Effector memory CD8-positive, alpha-beta T cell (primary cell): ENCODE results near the gene UBE3D.
"Not testable (repeated sequence)": the region's sequence is repeated elsewhere in the genome, so short reads cannot be mapped to it uniquely, and the experiment has no call there.

ENCODE experiments used
- ATAC-seq: fragments of 150-1000 bp; cut with Tn5 transposase; replicated peaks from 2 replicates; pipeline ENCODE4 v1.10.0; 2021; ENCODE audit warnings: mild to moderate bottlenecking, moderate library complexity
- DNase-seq, 3 experiments: peaks; one replicate each; pipeline ENCODE4 v3.0.0; 2021
- H3K27ac Mint-ChIP-seq, 2 donors: one replicate each; pipeline ENCODE4 v1.8.0; 2022; ENCODE audit warnings: mild to moderate bottlenecking in 2 of 2, mixed read lengths in 2 of 2, moderate library complexity in 2 of 2
- H3K27me3 Mint-ChIP-seq, 2 donors: one replicate each; pipeline ENCODE4 v1.8.0; 2022; ENCODE audit warnings: mixed read lengths in 2 of 2
- H3K36me3 Mint-ChIP-seq: one replicate; pipeline ENCODE4 v1.8.0; 2022; ENCODE audit warnings: mild to moderate bottlenecking, moderate library complexity, mixed read lengths; ENCODE audit not compliant: insufficient read depth
- H3K4me1 Mint-ChIP-seq, 2 donors: one replicate each; pipeline ENCODE4 v1.8.0; 2022; ENCODE audit warnings: low read depth in 2 of 2, mixed read lengths in 2 of 2
- H3K4me3 Mint-ChIP-seq, 2 donors: one replicate each; pipeline ENCODE4 v1.8.0; 2022; ENCODE audit warnings: mild to moderate bottlenecking in 2 of 2, mixed read lengths in 2 of 2, moderate library complexity in 2 of 2
- H3K9me3 Mint-ChIP-seq, 2 donors: one replicate each; pipeline ENCODE4 v1.8.0; 2022; ENCODE audit warnings: mixed read lengths in 2 of 2

UBE3D gene

DNA sequence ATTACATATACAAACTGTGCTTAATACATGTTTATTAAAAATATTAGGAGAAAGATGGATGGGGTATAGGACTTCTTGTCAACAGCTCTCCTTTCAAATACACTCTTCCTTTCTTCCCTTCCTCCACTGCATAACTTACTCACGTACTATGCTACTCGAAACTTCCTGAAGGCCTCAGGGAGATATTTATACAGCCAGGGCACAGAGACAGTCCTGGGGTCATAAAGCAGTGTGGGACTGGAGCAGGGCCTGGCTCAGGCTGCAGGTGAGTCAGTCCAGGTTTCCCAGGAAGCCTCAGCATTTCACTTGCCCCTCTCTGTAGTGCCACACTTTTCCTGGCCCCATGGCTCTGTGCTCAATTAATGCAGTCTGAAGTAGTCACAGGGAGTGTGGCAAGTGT is 157.0 kb downstream of the UBE3D start:
- no peak for ATAC-seq
- no peak overlapping the region for H3K4me3 Mint-ChIP-seq
- H3K27me3 Mint-ChIP-seq: no peaks in the 10 kb centered on the region
- H3K9me3 Mint-ChIP-seq: no peaks in the 10 kb centered on the region
- no peaks in the 10 kb centered on the region for H3K4me1 Mint-ChIP-seq
- no peak for DNase-seq
- no peaks in the 10 kb centered on the region for H3K36me3 Mint-ChIP-seq
- no peak overlapping the region for H3K27ac Mint-ChIP-seq

DNA sequence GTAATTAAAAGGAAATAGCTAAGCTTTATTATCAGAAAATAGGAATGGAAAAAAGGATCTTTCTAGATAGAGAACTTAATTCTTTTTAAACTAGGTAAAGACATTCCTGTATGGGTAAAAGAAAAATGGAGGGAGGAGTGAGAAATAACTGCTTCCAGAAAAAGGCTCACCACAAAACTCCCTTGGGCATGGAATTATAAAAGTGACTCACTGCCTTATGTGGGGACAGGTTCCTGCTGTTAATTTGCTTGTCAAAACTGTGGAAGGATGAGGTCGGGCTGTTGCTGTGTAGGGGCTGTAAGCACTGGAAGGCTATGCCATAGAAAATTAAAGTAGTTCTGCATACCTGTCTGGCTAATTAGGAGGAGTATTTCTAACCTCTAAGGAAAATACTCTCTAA is 158.7 kb downstream of the UBE3D start:
- no peak for ATAC-seq
- no peaks in the 10 kb centered on the region for H3K36me3 Mint-ChIP-seq
- H3K27me3 Mint-ChIP-seq: no peaks in the 10 kb centered on the region
- no peaks in the 10 kb centered on the region for H3K9me3 Mint-ChIP-seq
- H3K4me1 Mint-ChIP-seq: no peaks in the 10 kb centered on the region
- no peak overlapping the region for H3K4me3 Mint-ChIP-seq
- DNase-seq: no peak
- H3K27ac Mint-ChIP-seq: no peak overlapping the region

GRCh38 chr6:82906489-82906888 is 159.2 kb downstream of the UBE3D start:
- no peak overlapping the region for H3K4me3 Mint-ChIP-seq
- H3K27ac Mint-ChIP-seq: no peak overlapping the region
- no peaks in the 10 kb centered on the region for H3K36me3 Mint-ChIP-seq

DNA sequence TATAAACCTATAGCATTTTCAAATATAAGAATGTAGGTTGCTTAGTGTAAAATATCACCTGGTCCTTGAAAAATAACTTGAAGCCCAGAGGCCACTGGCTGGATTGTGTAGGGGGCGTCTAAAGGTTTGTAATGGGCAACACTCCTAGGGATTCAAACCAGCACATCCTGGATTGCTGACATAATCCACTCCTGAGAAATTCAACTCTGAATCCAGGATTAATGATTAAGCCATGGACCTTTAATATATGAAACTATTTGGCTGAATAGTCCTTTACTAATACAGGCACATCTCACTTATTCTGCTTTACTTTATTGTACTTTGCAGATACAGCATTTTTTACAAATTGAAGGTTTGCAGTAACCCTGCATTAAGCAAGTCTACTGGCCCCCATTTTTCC is 160.8 kb downstream of the UBE3D start:
- no peaks in the 10 kb centered on the region for H3K4me1 Mint-ChIP-seq
- no peak overlapping the region for H3K27ac Mint-ChIP-seq
- no peak overlapping the region for H3K4me3 Mint-ChIP-seq
- no peaks in the 10 kb centered on the region for H3K9me3 Mint-ChIP-seq
- ATAC-seq (no peak), DNase-seq (no peak)
- H3K27me3 Mint-ChIP-seq: no peaks in the 10 kb centered on the region
- H3K36me3 Mint-ChIP-seq: no peaks in the 10 kb centered on the region

More at GRCh38 chr6:82906489-82906888, 159.2 kb downstream of the UBE3D start:
- ATAC-seq: no peak
- no peaks in the 10 kb centered on the region for H3K9me3 Mint-ChIP-seq
- no peaks in the 10 kb centered on the region for H3K4me1 Mint-ChIP-seq
- no peaks in the 10 kb centered on the region for H3K27me3 Mint-ChIP-seq
- DNase-seq: no peak

DNA sequence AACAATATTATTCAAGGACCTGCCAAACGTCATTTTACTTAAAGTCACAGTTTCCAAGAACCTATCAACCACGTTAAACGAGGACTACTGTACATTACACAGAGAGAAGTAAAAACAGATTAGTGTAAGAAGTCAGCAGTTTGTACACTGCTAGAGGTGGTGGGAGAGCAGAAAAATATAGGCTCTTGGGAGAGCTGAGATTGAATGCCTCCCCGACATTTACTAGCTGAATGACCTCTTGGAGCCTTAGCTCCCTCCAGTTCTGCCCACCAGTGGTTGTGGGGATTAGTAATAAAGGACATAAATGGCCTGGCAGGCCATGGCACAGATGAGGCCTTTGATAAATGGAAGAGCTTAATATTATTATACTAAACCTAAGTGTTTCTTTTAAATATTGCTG is 161.4 kb downstream of the UBE3D start:
- ATAC-seq (no peak), DNase-seq (no peak)
- Mint-ChIP-seq H3K4me3 (no peak overlapping the region), H3K4me1 (no peaks in the 10 kb centered on the region), H3K36me3 (no peaks in the 10 kb centered on the region), H3K9me3 (no peaks in the 10 kb centered on the region), H3K27ac (no peak overlapping the region), H3K27me3 (no peaks in the 10 kb centered on the region)

GRCh38 chr6:82902290-82902689 is 163.4 kb downstream of the UBE3D start:
- Mint-ChIP-seq H3K9me3 (peaks cover 0 to 2% of the 10 kb centered on the region in 2 donors), H3K4me3 (no peak overlapping the region), H3K4me1 (no peaks in the 10 kb centered on the region), H3K27ac (no peak overlapping the region), H3K36me3 (no peaks in the 10 kb centered on the region), H3K27me3 (no peaks in the 10 kb centered on the region)
- no peak for ATAC-seq
- DNase-seq: no peak

GRCh38 chr6:82894653-82895259 is 170.9 kb downstream of the UBE3D start:
- DNase-seq: no peak
- no peaks in the 10 kb centered on the region for H3K27me3 Mint-ChIP-seq
- H3K4me1 Mint-ChIP-seq: no peaks in the 10 kb centered on the region
- H3K36me3 Mint-ChIP-seq: no peaks in the 10 kb centered on the region
- no peak for ATAC-seq
- H3K4me3 Mint-ChIP-seq: no peak overlapping the region
- H3K9me3 Mint-ChIP-seq: peaks cover 0 to 2% of the 10 kb centered on the region in 2 donors
- H3K27ac Mint-ChIP-seq: no peak overlapping the region

GRCh38 chr6:82893889-82894652 is 171.6 kb downstream of the UBE3D start:
- DNase-seq: no peak
- Mint-ChIP-seq H3K27me3 (no peaks in the 10 kb centered on the region), H3K27ac (no peak overlapping the region), H3K4me3 (no peak overlapping the region), H3K9me3 (peaks cover 0 to 2% of the 10 kb centered on the region in 2 donors), H3K4me1 (no peaks in the 10 kb centered on the region), H3K36me3 (no peaks in the 10 kb centered on the region)
- ATAC-seq: no peak

GRCh38 chr6:82891503-82891902 is 174.1 kb downstream of the UBE3D start:
- not testable (repeated sequence) for H3K36me3 Mint-ChIP-seq

GRCh38 chr6:82891076-82891475 is 174.6 kb downstream of the UBE3D start:
- ATAC-seq (no peak), DNase-seq (no peak)
- Mint-ChIP-seq H3K4me1 (no peaks in the 10 kb centered on the region), H3K9me3 (no peaks in the 10 kb centered on the region), H3K27me3 (no peaks in the 10 kb centered on the region), H3K4me3 (no peak overlapping the region), H3K36me3 (no peaks in the 10 kb centered on the region), H3K27ac (no peak overlapping the region)

More at GRCh38 chr6:82891503-82891902, 174.1 kb downstream of the UBE3D start:
- ATAC-seq, H3K4me3 Mint-ChIP-seq, H3K4me1 Mint-ChIP-seq, DNase-seq, H3K9me3 Mint-ChIP-seq, H3K27ac Mint-ChIP-seq, H3K27me3 Mint-ChIP-seq: not testable (repeated sequence)

- Mint-ChIP-seq H3K4me1 (no peaks in the 10 kb centered on the region), H3K36me3 (no peaks in the 10 kb centered on the region), H3K9me3 (no peaks in the 10 kb centered on the region), H3K27me3 (no peaks in the 10 kb centered on the region), H3K4me3 (no peak overlapping the region), H3K27ac (no peak overlapping the region)
- DNase-seq (no peak), ATAC-seq (no peak)
These were observed 175.4 kb downstream of the UBE3D start for GRCh38 chr6:82890240-82890639.

GRCh38 chr6:82889143-82889542 is 176.5 kb downstream of the UBE3D start:
- Mint-ChIP-seq H3K9me3 (no peaks in the 10 kb centered on the region), H3K36me3 (no peaks in the 10 kb centered on the region), H3K27me3 (no peaks in the 10 kb centered on the region), H3K4me1 (no peaks in the 10 kb centered on the region), H3K4me3 (no peak overlapping the region), H3K27ac (no peak overlapping the region)
- ATAC-seq (no peak), DNase-seq (no peak)

GRCh38 chr6:82882363-82883023 is 183.1 kb downstream of the UBE3D start:
- H3K9me3 Mint-ChIP-seq: no peaks in the 10 kb centered on the region
- H3K27ac Mint-ChIP-seq: no peak overlapping the region
- ATAC-seq: no peak
- no peak overlapping the region for H3K4me3 Mint-ChIP-seq
- DNase-seq: no peak
- H3K36me3 Mint-ChIP-seq: no peaks in the 10 kb centered on the region
- peaks cover 0 to 11% of the 10 kb centered on the region in 2 donors for H3K27me3 Mint-ChIP-seq
- H3K4me1 Mint-ChIP-seq: no peaks in the 10 kb centered on the region

GRCh38 chr6:82881519-82881918 is 184.1 kb downstream of the UBE3D start:
- Mint-ChIP-seq H3K4me1 (no peaks in the 10 kb centered on the region), H3K9me3 (no peaks in the 10 kb centered on the region), H3K27me3 (peaks cover 0 to 11% of the 10 kb centered on the region in 2 donors), H3K4me3 (no peak overlapping the region), H3K36me3 (no peaks in the 10 kb centered on the region), H3K27ac (no peak overlapping the region)
- no peak for DNase-seq
- no peak for ATAC-seq
